Measurements from ENCODE around the gene GADD45A.
A peak's percentile ranks its signal among the peaks of the same experiment; 100 is the strongest.

The GADD45A gene

DNA sequence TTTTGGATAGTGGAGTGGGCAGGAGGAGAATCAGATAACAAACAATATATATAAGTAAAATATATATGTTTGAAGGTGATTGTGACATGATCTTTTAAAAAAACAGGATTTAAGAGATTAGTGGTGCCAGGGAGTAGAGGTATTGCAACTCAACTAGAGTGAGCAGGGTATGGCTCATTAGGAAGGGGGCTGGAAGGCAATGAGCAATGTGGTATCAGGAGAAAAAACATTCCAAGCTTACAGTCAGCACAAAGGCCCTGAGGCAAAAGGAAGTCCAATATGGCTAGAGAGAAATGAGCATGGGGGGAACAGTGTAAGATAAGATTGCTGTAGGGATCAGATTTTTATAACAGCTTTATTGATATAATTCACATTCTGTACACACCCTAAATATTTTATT is 5.3 kb upstream of the GADD45A start:
- no peak overlapping the region for H3K27ac ChIP-seq

DNA sequence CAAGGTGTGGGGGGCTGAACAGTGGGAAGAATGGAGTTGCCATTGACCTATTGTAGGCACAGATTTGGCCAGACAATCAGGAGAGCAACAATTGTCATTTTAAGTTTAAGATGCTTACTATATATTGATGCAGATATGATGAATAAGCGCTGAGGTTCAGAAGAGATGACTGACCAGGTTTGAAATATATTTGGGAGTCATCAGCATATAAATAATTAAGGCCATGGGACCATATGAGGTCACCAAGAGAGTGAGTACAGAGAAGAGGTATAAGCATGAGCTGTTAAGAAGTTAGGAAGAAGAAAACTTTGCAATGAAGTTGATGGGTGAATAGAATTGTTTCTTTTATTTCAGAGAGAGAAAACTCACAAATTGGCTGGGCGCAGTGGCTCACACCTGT is 4.5 kb upstream of the GADD45A start:
- TF ChIP-seq, protein P1, sequence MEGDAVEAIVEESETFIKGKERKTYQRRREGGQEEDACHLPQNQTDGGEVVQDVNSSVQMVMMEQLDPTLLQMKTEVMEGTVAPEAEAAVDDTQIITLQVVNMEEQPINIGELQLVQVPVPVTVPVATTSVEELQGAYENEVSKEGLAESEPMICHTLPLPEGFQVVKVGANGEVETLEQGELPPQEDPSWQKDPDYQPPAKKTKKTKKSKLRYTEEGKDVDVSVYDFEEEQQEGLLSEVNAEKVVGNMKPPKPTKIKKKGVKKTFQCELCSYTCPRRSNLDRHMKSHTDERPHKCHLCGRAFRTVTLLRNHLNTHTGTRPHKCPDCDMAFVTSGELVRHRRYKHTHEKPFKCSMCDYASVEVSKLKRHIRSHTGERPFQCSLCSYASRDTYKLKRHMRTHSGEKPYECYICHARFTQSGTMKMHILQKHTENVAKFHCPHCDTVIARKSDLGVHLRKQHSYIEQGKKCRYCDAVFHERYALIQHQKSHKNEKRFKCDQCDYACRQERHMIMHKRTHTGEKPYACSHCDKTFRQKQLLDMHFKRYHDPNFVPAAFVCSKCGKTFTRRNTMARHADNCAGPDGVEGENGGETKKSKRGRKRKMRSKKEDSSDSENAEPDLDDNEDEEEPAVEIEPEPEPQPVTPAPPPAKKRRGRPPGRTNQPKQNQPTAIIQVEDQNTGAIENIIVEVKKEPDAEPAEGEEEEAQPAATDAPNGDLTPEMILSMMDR (conservative IDR thresholded peaks at IDR 0.05) = no peak
- no peak overlapping the region for H3K27ac ChIP-seq

More for the DNA sequence above, 5.3 kb upstream of the GADD45A start:
- TF ChIP-seq, protein P1 (conservative IDR thresholded peaks at IDR 0.05) = no peak

DNA sequence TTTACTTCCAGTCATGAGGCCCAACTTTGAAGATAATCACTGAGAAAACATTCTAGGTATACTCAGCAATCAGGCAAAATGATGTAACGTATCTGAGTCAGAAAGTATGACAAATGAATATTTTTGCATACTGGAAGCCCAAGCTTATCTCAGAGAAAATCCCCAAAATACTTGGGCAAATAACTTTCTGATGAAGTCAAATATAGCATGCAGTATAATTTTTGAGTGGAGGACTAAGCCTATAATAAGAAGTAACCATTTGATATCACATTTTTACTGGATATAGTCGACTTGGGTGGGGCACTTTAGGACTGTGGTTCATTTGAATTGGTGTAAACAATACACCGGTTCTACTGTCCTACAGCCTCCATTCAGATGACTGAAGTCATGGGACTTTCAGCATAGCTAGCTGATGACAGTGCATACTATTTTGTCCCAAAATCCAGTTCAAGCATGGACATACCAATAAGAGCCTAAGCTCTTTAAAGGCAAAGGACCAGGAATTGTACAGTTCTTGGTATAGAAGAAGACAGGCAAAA is 2.3 kb upstream of the GADD45A start:
- H3K27ac ChIP-seq = no peak overlapping the region
- TF ChIP-seq, protein P1 (conservative IDR thresholded peaks at IDR 0.05) = no peak

DNA sequence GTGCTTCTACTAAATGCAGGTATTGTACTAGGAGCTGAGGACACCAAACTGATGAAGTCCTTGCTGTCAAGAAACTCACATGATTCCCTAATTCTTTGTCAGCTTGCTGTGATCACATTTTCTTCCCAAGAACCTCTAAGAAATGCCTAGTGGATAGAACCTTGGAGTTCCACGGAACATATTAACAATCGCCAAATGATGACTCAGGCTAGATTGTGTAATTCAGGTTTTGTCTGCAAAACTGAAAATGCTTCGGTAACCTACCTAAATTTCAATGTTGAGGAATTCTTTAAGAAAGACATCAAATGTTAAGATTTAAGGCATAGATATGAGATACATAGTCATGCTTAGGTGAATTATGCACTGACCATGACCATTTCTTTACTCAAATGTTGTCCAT is 1.7 kb upstream of the GADD45A start:
- H3K27ac ChIP-seq = no peak overlapping the region
- TF ChIP-seq, protein P1 (conservative IDR thresholded peaks at IDR 0.05) = no peak

DNA sequence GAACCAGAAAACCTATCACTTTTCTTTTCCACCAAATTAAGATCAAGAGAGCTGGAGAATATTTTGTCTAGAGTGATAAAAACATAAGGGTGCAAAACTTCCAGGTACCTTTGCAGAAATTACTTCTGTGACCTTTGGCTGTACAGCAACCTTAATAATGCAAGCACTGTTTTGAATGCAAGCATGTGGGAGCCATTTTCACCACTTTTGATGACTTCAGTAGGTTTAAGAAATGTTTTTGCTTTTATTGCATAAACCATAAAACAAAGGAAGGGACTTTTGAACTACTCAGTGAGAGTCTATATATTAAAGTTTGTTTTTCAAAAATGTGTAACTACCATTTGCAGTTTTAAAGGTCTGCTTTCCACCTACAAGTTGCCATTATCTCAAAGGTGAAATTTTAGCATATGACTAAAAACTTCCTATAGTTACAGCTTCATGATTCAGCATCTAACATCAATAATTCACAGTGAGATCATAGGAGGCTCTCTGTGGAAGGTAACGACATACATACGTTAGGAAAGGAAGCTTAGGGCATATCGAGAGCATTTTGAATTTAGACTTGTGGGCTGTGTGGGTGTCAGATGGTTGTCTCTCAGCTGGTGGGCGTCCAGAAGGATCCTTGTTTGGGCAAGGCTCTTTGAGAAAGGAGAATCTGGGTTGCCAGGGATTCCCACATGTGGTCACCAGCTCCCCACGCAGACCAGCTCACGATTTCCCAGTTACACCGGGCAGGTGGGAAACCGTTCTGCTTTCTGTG is 1.1 kb upstream of the GADD45A start:
- TF ChIP-seq, protein P1 (conservative IDR thresholded peaks at IDR 0.05) = no peak
- peak overlapping the region; percentile 95 for H3K27ac ChIP-seq

DNA sequence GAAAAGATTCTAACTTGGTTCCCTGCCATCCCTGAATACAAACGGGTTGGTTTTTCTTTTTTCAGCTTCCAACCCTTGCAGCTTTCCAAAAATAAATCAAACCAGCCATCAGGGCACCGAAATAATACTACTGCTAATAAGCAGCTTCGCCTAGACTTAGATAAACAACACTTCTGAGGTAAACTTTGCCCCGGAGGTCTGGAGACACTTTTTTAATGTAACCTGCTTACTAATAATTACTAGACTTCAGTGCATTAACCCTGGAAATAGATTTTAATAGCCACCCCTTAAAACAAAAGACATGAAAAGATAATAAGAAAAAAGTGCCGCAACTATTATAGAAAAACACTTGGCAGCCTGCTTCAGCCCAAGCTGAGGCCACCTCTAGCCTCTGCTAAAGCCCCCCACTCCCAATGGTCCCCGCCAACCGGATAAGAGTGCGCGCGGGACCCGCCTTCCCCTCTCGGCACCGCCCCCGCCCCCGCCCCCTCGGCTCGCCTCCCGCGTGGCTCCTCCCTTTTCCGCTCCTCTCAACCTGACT is 405 bp upstream of the GADD45A start:
- peak overlapping the region; percentile 95 for H3K27ac ChIP-seq

More for the DNA sequence above, 405 bp upstream of the GADD45A start:
- TF ChIP-seq, protein P1 (conservative IDR thresholded peaks at IDR 0.05) = no peak

Measured in VCaP (cell line).